Mesenchymal stem cell (in vitro differentiated cells and primary cell): Measurements from ENCODE around the gene CAPN12.

Experiments
- DNase-seq: peaks from one replicate; pipeline ENCODE4 v3.0.0-alpha.2; 2013
- H2AFZ ChIP-seq: one replicate; pipeline ENCODE4 v1.6.1; 2013; ENCODE audit warnings: low read depth, mild to moderate bottlenecking, control low read depth, inconsistent platforms, low read length, moderate library complexity
- H2AK5ac ChIP-seq: 2 replicates; pipeline ENCODE4 v1.6.1; 2013; ENCODE audit warnings: low read length, moderate library complexity, mild to moderate bottlenecking, inconsistent platforms; ENCODE audit not compliant: severe bottlenecking
- H2BK120ac ChIP-seq: one replicate; pipeline ENCODE4 v1.6.1; 2013; ENCODE audit warnings: low read depth, mild to moderate bottlenecking, inconsistent platforms, low read length, moderate library complexity
- H2BK12ac ChIP-seq, 2 experiments: one replicate each; pipeline ENCODE4 v1.6.1; 2013; ENCODE audit warnings: inconsistent platforms in 2 of 2, low read length in 2 of 2, mild to moderate bottlenecking in 2 of 2, moderate library complexity in 2 of 2, control low read depth in 1 of 2
- H2BK15ac ChIP-seq: one replicate; pipeline ENCODE4 v1.6.1; 2013; ENCODE audit warnings: mild to moderate bottlenecking, low read depth, inconsistent platforms; ENCODE audit not compliant: poor library complexity, severe bottlenecking
- H2BK5ac ChIP-seq: 2 replicates; pipeline ENCODE4 v1.6.1; 2013; ENCODE audit warnings: low read depth, mild to moderate bottlenecking, low read length, control low read depth, inconsistent platforms; ENCODE audit not compliant: poor library complexity, severe bottlenecking
- H3K14ac ChIP-seq, 2 experiments: one replicate each; pipeline ENCODE4 v1.6.1; 2013; ENCODE audit warnings: inconsistent platforms in 2 of 2, low read length in 2 of 2, control low read depth in 1 of 2, mild to moderate bottlenecking in 1 of 2, moderate library complexity in 1 of 2
- H3K18ac ChIP-seq, 2 experiments: one replicate each; pipeline ENCODE4 v1.6.1; 2013; ENCODE audit warnings: inconsistent platforms in 2 of 2, low read length in 2 of 2, control low read depth in 1 of 2, low read depth in 1 of 2, mild to moderate bottlenecking in 1 of 2
- H3K23ac ChIP-seq, 2 experiments: one replicate each; pipeline ENCODE4 v1.6.1; 2013; ENCODE audit warnings: inconsistent platforms in 2 of 2, low read length in 2 of 2, mild to moderate bottlenecking in 2 of 2, moderate library complexity in 2 of 2, control low read depth in 1 of 2
- H3K27ac ChIP-seq: 2 replicates; pipeline ENCODE4 v1.5.1; 2013; ENCODE audit warnings: mild to moderate bottlenecking, moderate library complexity, low read length, control low read depth, inconsistent platforms; ENCODE audit not compliant: poor library complexity, severe bottlenecking
- H3K27me3 ChIP-seq, 2 experiments: 2 replicates each; pipeline versions ENCODE4 v1.6.1 to v1.7.0; 2013; ENCODE audit warnings: low read length in 2 of 2, mild to moderate bottlenecking in 2 of 2, moderate library complexity in 2 of 2, control low read depth in 1 of 2, inconsistent platforms in 1 of 2; ENCODE audit not compliant: control insufficient read depth in 1 of 2, insufficient read depth in 1 of 2
- H3K36me3 ChIP-seq, 2 experiments: 2 replicates each; pipeline versions ENCODE4 v1.6.1 to v1.7.0; 2013; ENCODE audit warnings: low read length in 2 of 2, control low read depth in 1 of 2, inconsistent platforms in 1 of 2, low read depth in 1 of 2, mild to moderate bottlenecking in 1 of 2; ENCODE audit not compliant: insufficient read depth in 2 of 2, control insufficient read depth in 1 of 2
- H3K4ac ChIP-seq, 2 experiments: one replicate each; pipeline ENCODE4 v1.6.1; 2013; ENCODE audit warnings: inconsistent platforms in 2 of 2, low read length in 2 of 2, mild to moderate bottlenecking in 2 of 2, moderate library complexity in 2 of 2, control low read depth in 1 of 2, low read depth in 1 of 2
- H3K4me1 ChIP-seq: 2 replicates; pipeline ENCODE4 v1.6.1; 2013; ENCODE audit warnings: low read depth, low read length, control low read depth; ENCODE audit not compliant: control insufficient read depth, insufficient read depth
- H3K4me2 ChIP-seq: 2 replicates; pipeline ENCODE4 v1.6.1; 2013; ENCODE audit warnings: low read length, mild to moderate bottlenecking, inconsistent platforms; ENCODE audit not compliant: poor library complexity, severe bottlenecking
- H3K4me3 ChIP-seq, 2 experiments: 2 replicates each; pipeline versions ENCODE4 v1.5.1 to v1.7.0; 2013; ENCODE audit warnings: low read length in 2 of 2, mild to moderate bottlenecking in 2 of 2, control low read depth in 1 of 2, low read depth in 1 of 2; ENCODE audit not compliant: insufficient read depth in 1 of 2
- H3K79me1 ChIP-seq: replicated peaks from 2 replicates; pipeline ENCODE4 v1.6.1; 2013; ENCODE audit warnings: mild to moderate bottlenecking, control low read depth, low read length, inconsistent platforms; ENCODE audit not compliant: poor library complexity, severe bottlenecking
- H3K9ac ChIP-seq: 2 replicates; pipeline ENCODE4 v1.7.0; 2013; ENCODE audit warnings: mild to moderate bottlenecking, low read length, moderate library complexity
- H3K9me3 ChIP-seq: 2 replicates; pipeline ENCODE4 v1.7.0; 2013; ENCODE audit warnings: mild to moderate bottlenecking, low read length; ENCODE audit not compliant: control insufficient read depth
- H4K8ac ChIP-seq: one replicate; pipeline ENCODE4 v1.6.1; 2013; ENCODE audit warnings: inconsistent platforms, mild to moderate bottlenecking, low read length, moderate library complexity
- H4K91ac ChIP-seq: one replicate; pipeline ENCODE4 v1.6.1; 2013; ENCODE audit warnings: mild to moderate bottlenecking, low read length, inconsistent platforms
- WGBS: methylation state at CpG from one replicate; pipeline ENCODE4 v1.1.7; 2013; ENCODE audit warnings: mixed read lengths; 5-methylcytosine and 5-hydroxymethylcytosine counted together

Gene CAPN12

GRCh38 chr19:38736036-38736412 lies 8.2 kb downstream of the CAPN12 start:
- no peak overlapping the region for H2BK120ac ChIP-seq
- peaks cover 42% of the 10 kb centered on the region for H3K4me1 ChIP-seq
- peak overlapping the region in 1 of 2 experiments; percentile 78 for H2BK12ac ChIP-seq
- H3K27me3 ChIP-seq: peaks cover 0 to 16% of the 10 kb centered on the region in 2 experiments
- H3K9me3 ChIP-seq: no peaks in the 10 kb centered on the region
- H3K14ac ChIP-seq: no peak overlapping the region
- H2AK5ac ChIP-seq: no peak overlapping the region
- H3K18ac ChIP-seq: peak overlapping the region; percentile 84 to 89
- no peaks in the 10 kb centered on the region for H3K79me1 ChIP-seq
- H3K27ac ChIP-seq: no peak overlapping the region
- WGBS: 4% methylated on average over 31 of the region's 42 CpGs
- no peak overlapping the region for H2BK5ac ChIP-seq
- peak overlapping the region; percentile 54 for H2BK15ac ChIP-seq
- peak overlapping the region; percentile 71 for H3K4me2 ChIP-seq
- DNase-seq: peak; percentile 44
- peak overlapping the region; percentile 42 for H2AFZ ChIP-seq
- H3K36me3 ChIP-seq: peaks cover 10 to 29% of the 10 kb centered on the region in 2 experiments
- peak overlapping the region; percentile 53 to 59 for H3K4me3 ChIP-seq
- H4K91ac ChIP-seq: peak overlapping the region; percentile 64
- H4K8ac ChIP-seq: peak overlapping the region; percentile 88
- no peak overlapping the region for H3K9ac ChIP-seq
- H3K4ac ChIP-seq: peak overlapping the region in 1 of 2 experiments; percentile 54
- no peak overlapping the region for H3K23ac ChIP-seq

GRCh38 chr19:38735257-38735686 lies 9.0 kb downstream of the CAPN12 start:
- Histone ChIP-seq H4K8ac (no peak overlapping the region), H3K4ac (no peak overlapping the region), H3K36me3 (peaks cover 17 to 36% of the 10 kb centered on the region in 2 experiments), H3K18ac (no peak overlapping the region), H3K27me3 (peaks cover 0 to 16% of the 10 kb centered on the region in 2 experiments), H3K9ac (no peak overlapping the region), H3K27ac (peak overlapping the region; percentile 82), H4K91ac (no peak overlapping the region), H3K79me1 (no peaks in the 10 kb centered on the region), H3K14ac (no peak overlapping the region), H2AK5ac (no peak overlapping the region), H2BK15ac (peak overlapping the region; percentile 2), H3K23ac (no peak overlapping the region), H2AFZ (no peak overlapping the region), H3K4me2 (peak overlapping the region; percentile 46), H2BK12ac (peak overlapping the region in 1 of 2 experiments; percentile 11), H3K9me3 (no peaks in the 10 kb centered on the region), H3K4me3 (peak overlapping the region in 1 of 2 experiments; percentile 41), H2BK5ac (peak overlapping the region; percentile 26), H3K4me1 (peaks cover 42% of the 10 kb centered on the region), H2BK120ac (no peak overlapping the region)
- no peak for DNase-seq
- 49% methylated on average over 7 of the region's 18 CpGs for WGBS

DNA sequence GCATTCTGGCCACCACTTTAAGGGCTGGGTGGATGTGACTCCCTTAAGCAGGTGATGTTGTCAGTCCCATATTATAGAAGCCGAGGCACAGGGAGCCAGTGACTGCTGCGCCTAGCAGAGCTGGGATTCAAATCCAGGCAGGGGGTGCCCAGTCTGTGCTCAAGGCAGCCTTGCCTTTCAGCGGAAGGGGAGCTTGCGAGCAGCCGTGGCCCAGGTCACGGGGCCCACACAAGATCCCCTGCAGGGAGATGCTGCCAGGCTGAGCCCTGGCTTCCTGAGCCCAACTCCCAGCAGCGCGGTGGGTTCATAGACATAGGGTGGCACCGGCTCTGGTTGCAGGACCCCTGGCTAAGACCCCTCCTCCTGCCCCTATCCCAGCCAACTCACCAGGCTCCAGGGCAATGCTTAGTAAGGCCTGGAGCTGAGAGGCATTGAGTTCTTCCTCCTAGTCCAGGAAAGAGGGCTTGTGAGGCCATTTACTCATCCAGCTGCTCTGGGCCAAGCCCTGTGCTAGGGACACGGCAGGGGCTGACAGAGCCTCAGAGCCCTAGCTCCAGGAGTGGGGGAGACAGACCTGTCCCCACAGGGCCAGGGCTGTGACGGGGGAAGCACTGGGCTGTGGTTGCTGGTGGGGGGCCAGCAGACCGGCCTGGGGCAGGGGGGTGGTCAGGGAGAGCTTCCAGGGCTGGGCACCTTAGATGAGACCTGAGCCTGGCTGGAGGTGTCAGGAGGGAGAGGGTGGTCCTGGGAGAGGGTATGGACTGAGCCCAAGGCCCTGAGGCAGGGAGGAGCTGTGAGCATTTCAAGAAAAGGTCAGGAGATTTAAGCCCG lies 9.6 kb downstream of the CAPN12 start:
- Histone ChIP-seq H2AK5ac (peak overlapping the region; percentile 33), H4K8ac (no peak overlapping the region), H3K27me3 (peaks cover 0 to 16% of the 10 kb centered on the region in 2 experiments), H3K14ac (peak overlapping the region in 1 of 2 experiments; percentile 26), H3K36me3 (peaks cover 19 to 41% of the 10 kb centered on the region in 2 experiments), H2BK12ac (peak overlapping the region in 1 of 2 experiments; percentile 64), H2BK5ac (peak overlapping the region; percentile 46), H2AFZ (peak overlapping the region; percentile 19), H3K18ac (peak overlapping the region in 1 of 2 experiments; percentile 78), H4K91ac (peak overlapping the region; percentile 19), H3K4me1 (peaks cover 42% of the 10 kb centered on the region), H3K4me3 (peak overlapping the region in 1 of 2 experiments; percentile 26), H3K4me2 (peak overlapping the region; percentile 46), H3K4ac (peak overlapping the region; percentile 41 to 61), H2BK120ac (no peak overlapping the region), H2BK15ac (peak overlapping the region; percentile 34), H3K9me3 (no peaks in the 10 kb centered on the region), H3K79me1 (no peaks in the 10 kb centered on the region), H3K23ac (peak overlapping the region in 1 of 2 experiments; percentile 68), H3K27ac (peak overlapping the region; percentile 82), H3K9ac (no peak overlapping the region)
- DNase-seq: peak; percentile 43
- 76% methylated on average over 11 of the region's 13 CpGs for WGBS

- Histone ChIP-seq H4K8ac (peak overlapping the region; percentile 19), H3K4ac (peak overlapping the region in 1 of 2 experiments; percentile 41), H3K9me3 (no peaks in the 10 kb centered on the region), H2AFZ (no peak overlapping the region), H3K4me1 (peaks cover 43% of the 10 kb centered on the region), H3K27me3 (peaks cover 0 to 16% of the 10 kb centered on the region in 2 experiments), H3K23ac (no peak overlapping the region), H2BK5ac (no peak overlapping the region), H2BK12ac (peak overlapping the region in 1 of 2 experiments; percentile 18), H3K36me3 (peaks cover 21 to 47% of the 10 kb centered on the region in 2 experiments), H3K9ac (no peak overlapping the region), H4K91ac (peak overlapping the region; percentile 44), H3K79me1 (no peaks in the 10 kb centered on the region), H3K14ac (no peak overlapping the region), H3K18ac (no peak overlapping the region), H3K4me2 (peak overlapping the region; percentile 30), H3K27ac (peak overlapping the region; percentile 82), H2BK120ac (no peak overlapping the region), H2AK5ac (peak overlapping the region; percentile 25), H3K4me3 (no peak overlapping the region), H2BK15ac (peak overlapping the region; percentile 82)
- 78% methylated on average over 3 of the region's 4 CpGs for WGBS
- DNase-seq: no peak
Observed at GRCh38 chr19:38734176-38734425, 10.2 kb downstream of the CAPN12 start.
